Measurements from ENCODE around the gene MBL2.

DNA sequence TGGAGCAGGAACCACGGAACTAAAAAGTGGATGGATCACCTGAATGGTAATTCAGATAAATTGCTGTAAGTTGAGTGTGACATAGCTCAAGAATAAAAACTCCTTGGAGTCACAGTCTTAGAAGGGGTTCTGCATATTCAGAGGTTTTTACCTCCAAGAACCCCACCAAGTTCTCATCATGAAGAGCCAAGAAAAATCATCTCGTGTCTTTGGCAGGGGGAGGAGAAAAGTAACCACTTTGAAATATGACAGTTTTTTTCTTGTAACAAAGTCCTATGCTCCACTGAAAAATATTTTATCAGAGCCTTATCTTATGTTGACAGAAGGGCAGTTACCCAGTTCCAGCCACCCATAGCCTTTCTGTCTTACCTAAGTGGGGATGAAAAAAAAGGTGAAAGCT lies 38.2 kb upstream of the MBL2 start:
- TF ChIP-seq, protein P1, sequence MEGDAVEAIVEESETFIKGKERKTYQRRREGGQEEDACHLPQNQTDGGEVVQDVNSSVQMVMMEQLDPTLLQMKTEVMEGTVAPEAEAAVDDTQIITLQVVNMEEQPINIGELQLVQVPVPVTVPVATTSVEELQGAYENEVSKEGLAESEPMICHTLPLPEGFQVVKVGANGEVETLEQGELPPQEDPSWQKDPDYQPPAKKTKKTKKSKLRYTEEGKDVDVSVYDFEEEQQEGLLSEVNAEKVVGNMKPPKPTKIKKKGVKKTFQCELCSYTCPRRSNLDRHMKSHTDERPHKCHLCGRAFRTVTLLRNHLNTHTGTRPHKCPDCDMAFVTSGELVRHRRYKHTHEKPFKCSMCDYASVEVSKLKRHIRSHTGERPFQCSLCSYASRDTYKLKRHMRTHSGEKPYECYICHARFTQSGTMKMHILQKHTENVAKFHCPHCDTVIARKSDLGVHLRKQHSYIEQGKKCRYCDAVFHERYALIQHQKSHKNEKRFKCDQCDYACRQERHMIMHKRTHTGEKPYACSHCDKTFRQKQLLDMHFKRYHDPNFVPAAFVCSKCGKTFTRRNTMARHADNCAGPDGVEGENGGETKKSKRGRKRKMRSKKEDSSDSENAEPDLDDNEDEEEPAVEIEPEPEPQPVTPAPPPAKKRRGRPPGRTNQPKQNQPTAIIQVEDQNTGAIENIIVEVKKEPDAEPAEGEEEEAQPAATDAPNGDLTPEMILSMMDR (IDR thresholded peaks at IDR 0.05; ENCODE audit: low read length): no peak
- no peak for TF ChIP-seq EZH2 (IDR thresholded peaks at IDR 0.05; ENCODE audit: borderline replicate concordance, low read length)
